ENCODE data around the gene IMPA2.

Gene IMPA2

GRCh38 chr18:11981192-11981542 is at the start of gene IMPA2:
Gene IMPA2, plus strand, starts transcription at chr18:11981507. Its CDS starts 163 bp downstream, at chr18:11981670.
- TF ChIP-seq ZFX (IDR thresholded peaks at IDR 0.05): no peak
- TF ChIP-seq CTCF (conservative IDR thresholded peaks at IDR 0.05): no peak

GRCh38 chr18:11932393-11932792 is 48.9 kb upstream of the IMPA2 start:
- TF ChIP-seq CTCF (conservative IDR thresholded peaks at IDR 0.05): no peak
- TF ChIP-seq ZFX (IDR thresholded peaks at IDR 0.05): no peak
- no peak overlapping the region for H3K27ac ChIP-seq

More at GRCh38 chr18:11981192-11981542, at the start of gene IMPA2:
- peak within 1 kb of the TSS; percentile 97 for H3K27ac ChIP-seq

- peak; percentile 94 for TF ChIP-seq CTCF (conservative IDR thresholded peaks at IDR 0.05)
- no peak for TF ChIP-seq ZFX (IDR thresholded peaks at IDR 0.05)
- H3K27ac ChIP-seq: no peak overlapping the region
These were observed 43.3 kb upstream of the IMPA2 start for GRCh38 chr18:11937874-11938478.

- no peak for TF ChIP-seq ZFX (IDR thresholded peaks at IDR 0.05)
- TF ChIP-seq CTCF (conservative IDR thresholded peaks at IDR 0.05): no peak
- no peak overlapping the region for H3K27ac ChIP-seq
These were observed 40.4 kb upstream of the IMPA2 start for GRCh38 chr18:11940956-11941355.

- no peak overlapping the region for H3K27ac ChIP-seq
- TF ChIP-seq ZFX (IDR thresholded peaks at IDR 0.05) (no peak), CTCF (conservative IDR thresholded peaks at IDR 0.05) (no peak)
These were observed 37.8 kb upstream of the IMPA2 start for GRCh38 chr18:11943551-11943950.

GRCh38 chr18:11944252-11944651 is 37.1 kb upstream of the IMPA2 start:
- TF ChIP-seq ZFX (IDR thresholded peaks at IDR 0.05) (no peak), CTCF (conservative IDR thresholded peaks at IDR 0.05) (no peak)
- H3K27ac ChIP-seq: no peak overlapping the region

- no peak overlapping the region for H3K27ac ChIP-seq
- TF ChIP-seq ZFX (IDR thresholded peaks at IDR 0.05) (no peak), CTCF (conservative IDR thresholded peaks at IDR 0.05) (no peak)
These were observed 36.5 kb upstream of the IMPA2 start for GRCh38 chr18:11944786-11945185.

- peak overlapping the region; percentile 71 for H3K27ac ChIP-seq
These were observed 35.3 kb upstream of the IMPA2 start for GRCh38 chr18:11945834-11946659.

Measured in C4-2B (cell line).